Brain microvascular endothelial cell (primary cell): ENCODE measurements around the gene PLCB1.

Experiments used
- DNase-seq: peaks from one replicate; pipeline ENCODE4 v3.0.0-alpha.2; 2020
- H3K27ac ChIP-seq: fragments of 250-450 bp; sonication (Bioruptor Pico); 2 replicates; pipeline ENCODE4 v1.5.1; 2020; ENCODE audit warnings: mild to moderate bottlenecking, moderate library complexity
- H3K27me3 ChIP-seq: fragments of 250-450 bp; sonication (Bioruptor Pico); replicated peaks from 2 replicates; pipeline ENCODE4 v1.5.1; 2020; ENCODE audit warnings: mild to moderate bottlenecking
- H3K36me3 ChIP-seq: fragments of 250-450 bp; sonication (Bioruptor Pico); replicated peaks from 2 replicates; pipeline ENCODE4 v1.5.1; 2020; ENCODE audit warnings: mild to moderate bottlenecking
- H3K4me3 ChIP-seq: 2 replicates; pipeline ENCODE4 v1.5.1; 2011; ENCODE audit warnings: low read depth, mild to moderate bottlenecking, control low read depth, low read length, moderate library complexity
- in situ Hi-C: cut with HindIII; loops from 2 replicates; pipeline ENCODE4 v1.10.0; 2017; ENCODE audit warnings: low sequenced_read_pairs, low pct_ligation_motif_present
- TF ChIP-seq, protein P1 (sequence below): IDR thresholded peaks from 2 replicates; pipeline ENCODE4 v1.5.1; 2011; ENCODE audit warnings: low read depth, mild to moderate bottlenecking, moderate library complexity, low read length, control low read depth, inconsistent platforms; ENCODE audit errors: missing control alignments

PLCB1 gene

DNA sequence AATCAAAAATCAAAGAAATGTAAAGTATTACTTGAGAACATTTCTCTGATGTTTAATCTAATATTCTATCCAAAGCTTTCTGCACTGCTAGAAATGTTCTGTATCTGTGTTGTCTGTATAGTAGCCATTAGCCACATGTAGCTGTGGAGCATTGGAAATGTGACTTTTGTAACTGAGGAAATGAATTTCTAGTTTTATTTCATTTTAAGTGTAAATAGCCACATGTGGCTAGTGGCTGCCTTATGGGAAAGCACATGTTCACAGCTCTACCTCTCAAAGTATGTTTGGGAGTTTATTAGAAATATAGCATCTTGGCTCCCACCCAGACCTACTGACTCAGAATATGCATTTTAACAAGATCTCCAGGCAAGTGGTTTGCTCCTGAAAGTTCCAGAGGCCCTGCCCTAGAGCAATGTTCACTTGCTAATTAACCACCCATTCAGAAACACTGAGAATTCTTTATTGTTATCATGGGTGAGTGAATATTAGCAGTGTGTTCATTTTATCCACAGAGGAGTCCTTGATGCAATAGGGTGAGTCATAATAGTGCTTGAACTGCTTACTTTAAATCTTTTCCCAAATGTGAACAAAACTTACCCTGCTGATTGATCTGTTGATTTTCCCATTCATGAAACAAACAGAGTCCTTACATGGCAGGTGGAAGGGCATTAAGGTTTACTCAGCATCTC is 282.7 kb downstream of the PLCB1 start:
- TF ChIP-seq, protein P1, sequence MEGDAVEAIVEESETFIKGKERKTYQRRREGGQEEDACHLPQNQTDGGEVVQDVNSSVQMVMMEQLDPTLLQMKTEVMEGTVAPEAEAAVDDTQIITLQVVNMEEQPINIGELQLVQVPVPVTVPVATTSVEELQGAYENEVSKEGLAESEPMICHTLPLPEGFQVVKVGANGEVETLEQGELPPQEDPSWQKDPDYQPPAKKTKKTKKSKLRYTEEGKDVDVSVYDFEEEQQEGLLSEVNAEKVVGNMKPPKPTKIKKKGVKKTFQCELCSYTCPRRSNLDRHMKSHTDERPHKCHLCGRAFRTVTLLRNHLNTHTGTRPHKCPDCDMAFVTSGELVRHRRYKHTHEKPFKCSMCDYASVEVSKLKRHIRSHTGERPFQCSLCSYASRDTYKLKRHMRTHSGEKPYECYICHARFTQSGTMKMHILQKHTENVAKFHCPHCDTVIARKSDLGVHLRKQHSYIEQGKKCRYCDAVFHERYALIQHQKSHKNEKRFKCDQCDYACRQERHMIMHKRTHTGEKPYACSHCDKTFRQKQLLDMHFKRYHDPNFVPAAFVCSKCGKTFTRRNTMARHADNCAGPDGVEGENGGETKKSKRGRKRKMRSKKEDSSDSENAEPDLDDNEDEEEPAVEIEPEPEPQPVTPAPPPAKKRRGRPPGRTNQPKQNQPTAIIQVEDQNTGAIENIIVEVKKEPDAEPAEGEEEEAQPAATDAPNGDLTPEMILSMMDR: no peak
- in situ Hi-C loops: no loop called here
- peak; percentile 19 for DNase-seq
- Histone ChIP-seq H3K27ac (no peak overlapping the region), H3K4me3 (no peak overlapping the region), H3K27me3 (no peaks in the 10 kb centered on the region), H3K36me3 (no peaks in the 10 kb centered on the region)

- H3K27me3 ChIP-seq: no peaks in the 10 kb centered on the region
- no peak overlapping the region for H3K27ac ChIP-seq
- TF ChIP-seq, protein P1: no peak
- H3K4me3 ChIP-seq: no peak overlapping the region
- in situ Hi-C loops: no loop called here
- no peak for DNase-seq
- H3K36me3 ChIP-seq: no peaks in the 10 kb centered on the region
Measured at GRCh38 chr20:8421981-8422380, 289.9 kb downstream of the PLCB1 start.

- in situ Hi-C loops: no loop called here
- no peaks in the 10 kb centered on the region for H3K36me3 ChIP-seq
- no peak overlapping the region for H3K27ac ChIP-seq
- no peak for DNase-seq
- H3K27me3 ChIP-seq: no peaks in the 10 kb centered on the region
- H3K4me3 ChIP-seq: no peak overlapping the region
- TF ChIP-seq, protein P1: no peak
Measured at GRCh38 chr20:8423482-8423881, 291.4 kb downstream of the PLCB1 start.

- DNase-seq: peak; percentile 76
- no peaks in the 10 kb centered on the region for H3K36me3 ChIP-seq
- TF ChIP-seq, protein P1: no peak
- no peaks in the 10 kb centered on the region for H3K27me3 ChIP-seq
- no peak overlapping the region for H3K4me3 ChIP-seq
- no peak overlapping the region for H3K27ac ChIP-seq
- in situ Hi-C loops: no loop called here
Measured at GRCh38 chr20:8424010-8424409, 291.9 kb downstream of the PLCB1 start.

DNA sequence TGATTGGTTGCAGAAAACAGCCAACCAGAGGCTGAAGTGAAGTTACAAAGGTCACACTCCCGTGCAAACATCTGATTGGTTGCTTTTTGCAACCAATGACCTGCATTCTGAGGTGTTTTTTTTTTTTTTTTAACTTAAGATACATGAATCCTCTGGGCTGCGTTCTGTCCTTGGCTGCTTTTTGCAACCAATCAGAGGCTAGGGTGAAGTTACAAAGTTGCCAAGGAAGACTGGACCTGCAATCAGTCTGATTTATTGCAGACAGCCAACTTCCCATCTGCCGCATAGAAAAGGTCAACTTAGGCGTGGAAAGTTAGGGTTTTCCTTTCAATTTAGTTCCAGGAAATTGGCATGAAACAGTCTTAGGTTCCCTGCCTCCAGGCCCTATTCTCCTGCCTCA is 292.9 kb downstream of the PLCB1 start:
- H3K27me3 ChIP-seq: no peaks in the 10 kb centered on the region
- DNase-seq: no peak
- TF ChIP-seq, protein P1: no peak
- H3K4me3 ChIP-seq: no peak overlapping the region
- no peaks in the 10 kb centered on the region for H3K36me3 ChIP-seq
- in situ Hi-C loops: no loop called here
- no peak overlapping the region for H3K27ac ChIP-seq

DNA sequence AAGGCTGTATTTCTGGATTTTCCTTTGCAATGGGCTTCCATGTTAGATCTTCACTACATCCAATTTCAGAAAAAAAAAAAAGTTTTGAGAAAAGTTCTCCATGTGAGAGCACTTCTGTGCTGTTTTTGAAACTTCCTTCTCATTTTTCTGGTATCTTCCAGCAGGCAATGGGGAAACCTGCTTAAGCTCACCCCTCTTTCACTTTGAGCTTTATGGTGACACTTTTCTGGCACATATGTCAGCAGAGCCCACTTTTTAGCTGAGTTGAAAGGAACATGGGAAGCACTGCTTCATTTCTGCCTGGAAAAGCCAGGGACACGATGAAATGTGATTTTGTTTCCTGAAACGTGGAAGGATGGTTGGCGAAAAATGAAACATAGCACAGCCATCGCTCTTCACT is 293.7 kb downstream of the PLCB1 start:
- in situ Hi-C loops: no loop called here

More for the DNA sequence above, 293.7 kb downstream of the PLCB1 start:
- H3K27me3 ChIP-seq: no peaks in the 10 kb centered on the region
- no peaks in the 10 kb centered on the region for H3K36me3 ChIP-seq
- no peak for DNase-seq
- H3K4me3 ChIP-seq: no peak overlapping the region
- TF ChIP-seq, protein P1: no peak
- no peak overlapping the region for H3K27ac ChIP-seq
